Stimulated activated CD4-positive, alpha-beta T cell treated with anti-CD3 and anti-CD28 coated beads, TNF-alpha, amount 100 ng/mL, for 24 hours (primary cell): ENCODE data around the gene SYTL1.

ENCODE experiments used
- DNase-seq, 3 experiments: peaks; one replicate each; pipeline ENCODE4 v3.0.0-alpha.2; 2020; ENCODE audit warnings: low read depth in 3 of 3

Gene SYTL1, protein sequence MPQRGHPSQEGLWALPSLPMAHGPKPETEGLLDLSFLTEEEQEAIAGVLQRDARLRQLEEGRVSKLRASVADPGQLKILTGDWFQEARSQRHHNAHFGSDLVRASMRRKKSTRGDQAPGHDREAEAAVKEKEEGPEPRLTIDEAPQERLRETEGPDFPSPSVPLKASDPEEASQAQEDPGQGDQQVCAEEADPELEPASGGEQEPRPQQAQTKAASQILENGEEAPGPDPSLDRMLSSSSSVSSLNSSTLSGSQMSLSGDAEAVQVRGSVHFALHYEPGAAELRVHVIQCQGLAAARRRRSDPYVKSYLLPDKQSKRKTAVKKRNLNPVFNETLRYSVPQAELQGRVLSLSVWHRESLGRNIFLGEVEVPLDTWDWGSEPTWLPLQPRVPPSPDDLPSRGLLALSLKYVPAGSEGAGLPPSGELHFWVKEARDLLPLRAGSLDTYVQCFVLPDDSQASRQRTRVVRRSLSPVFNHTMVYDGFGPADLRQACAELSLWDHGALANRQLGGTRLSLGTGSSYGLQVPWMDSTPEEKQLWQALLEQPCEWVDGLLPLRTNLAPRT

DNA sequence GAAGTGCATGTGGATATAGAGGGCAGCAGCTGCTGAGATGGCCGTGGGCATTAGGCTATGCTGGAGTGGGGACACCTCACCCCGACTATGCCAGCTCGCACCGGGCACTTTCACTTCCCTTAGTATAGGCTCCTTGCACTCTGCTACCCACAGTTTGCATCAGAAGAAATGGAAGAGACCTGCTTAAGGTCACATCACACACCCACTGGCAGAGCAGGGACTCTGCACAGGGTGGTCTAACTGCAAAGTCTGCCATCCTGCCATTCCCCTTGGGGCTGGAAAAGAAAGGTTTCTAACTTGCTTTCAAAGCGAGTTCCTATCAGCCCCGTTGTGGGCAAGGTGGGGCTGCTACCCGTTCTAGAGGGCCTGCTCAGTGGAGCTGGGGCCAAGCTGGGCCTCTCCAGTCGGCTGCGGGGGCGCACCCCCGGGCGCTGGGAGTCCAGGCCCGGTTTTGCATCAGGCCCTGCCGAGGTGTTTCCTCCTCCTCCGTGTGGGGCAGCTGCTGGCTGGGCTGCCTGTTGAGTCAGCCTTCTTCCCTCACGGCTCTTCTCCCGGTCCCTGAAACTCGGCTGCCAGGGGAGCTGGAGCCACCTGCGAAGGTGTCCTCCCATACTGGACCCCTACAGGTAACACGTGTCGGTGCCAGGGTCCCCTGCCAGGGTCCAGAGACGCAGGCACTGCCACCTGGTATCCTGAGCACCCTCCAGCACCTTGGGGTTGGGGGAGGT, at the start of gene SYTL1:
TSS of gene SYTL1 (plus strand) at position 498 of the 728 bp plus-strand sequence. CDS start 3,313 bp downstream, outside the sequence.
- peak in 1 of 3 experiments; percentile 61 for DNase-seq

DNA sequence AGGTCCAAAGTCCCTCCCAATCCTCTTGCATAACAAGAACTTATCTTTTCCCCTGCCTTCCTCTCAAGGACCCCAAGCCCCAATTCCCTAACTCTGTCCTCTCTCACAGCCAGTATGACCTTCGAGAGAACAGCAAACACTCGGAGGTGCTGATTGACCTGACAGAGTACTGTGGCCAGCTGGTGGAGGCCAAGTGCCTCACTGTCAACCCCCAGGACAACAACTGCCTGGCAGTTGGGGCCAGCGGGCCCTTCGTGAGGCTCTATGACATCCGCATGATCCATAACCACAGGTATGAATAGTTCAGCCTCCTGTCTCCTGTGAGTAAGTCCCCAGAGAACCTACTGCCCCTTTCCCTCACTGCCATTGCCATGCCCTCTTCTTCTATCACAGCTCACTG, 49.7 kb upstream of the SYTL1 start:
- no peak for DNase-seq

DNA sequence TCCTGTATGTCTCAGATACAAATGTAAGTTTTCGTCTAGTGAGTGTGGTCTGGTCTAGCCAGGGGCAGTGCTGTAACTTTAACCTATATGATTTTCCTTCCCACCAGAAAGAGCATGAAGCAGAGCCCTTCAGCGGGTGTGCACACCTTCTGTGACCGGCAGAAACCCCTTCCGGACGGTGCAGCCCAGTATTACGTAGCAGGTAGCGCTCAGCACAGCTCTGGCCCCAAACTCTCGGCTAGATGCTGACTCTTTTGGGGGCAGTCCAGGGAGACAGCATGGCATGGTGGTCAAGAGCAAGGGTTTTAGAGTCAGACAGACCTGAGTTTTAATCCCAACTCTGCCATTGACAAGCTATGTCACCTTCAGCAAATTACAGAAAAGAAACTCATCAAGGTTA, 47.9 kb upstream of the SYTL1 start:
- DNase-seq = no peak

DNA sequence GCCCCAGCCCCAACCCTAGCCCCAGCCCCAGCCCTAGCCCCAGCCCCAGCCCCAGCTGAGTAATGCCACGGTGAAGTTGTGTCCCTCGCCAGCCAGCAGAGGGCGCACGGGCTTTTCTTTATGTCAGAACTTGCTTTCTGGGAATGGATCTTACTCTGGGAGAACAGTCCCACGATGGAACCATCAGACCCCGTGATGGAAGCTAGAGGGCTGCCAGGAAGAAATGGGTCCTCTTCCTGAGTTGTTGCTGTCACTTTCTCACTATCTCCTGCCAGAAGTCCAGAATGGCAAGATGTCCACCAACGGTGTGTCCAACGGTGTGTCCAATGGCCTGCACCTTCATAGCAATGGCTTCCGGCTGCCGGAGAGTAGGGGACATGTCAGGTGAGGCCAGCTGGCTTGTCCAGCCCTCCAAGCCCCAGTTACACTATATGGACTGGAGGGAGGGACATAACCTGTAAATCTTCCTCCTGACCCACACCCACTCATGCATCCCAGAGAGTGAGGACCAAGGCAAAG, 45.0 kb upstream of the SYTL1 start:
- peak; percentile 53 to 71 (median 54) for DNase-seq

DNA sequence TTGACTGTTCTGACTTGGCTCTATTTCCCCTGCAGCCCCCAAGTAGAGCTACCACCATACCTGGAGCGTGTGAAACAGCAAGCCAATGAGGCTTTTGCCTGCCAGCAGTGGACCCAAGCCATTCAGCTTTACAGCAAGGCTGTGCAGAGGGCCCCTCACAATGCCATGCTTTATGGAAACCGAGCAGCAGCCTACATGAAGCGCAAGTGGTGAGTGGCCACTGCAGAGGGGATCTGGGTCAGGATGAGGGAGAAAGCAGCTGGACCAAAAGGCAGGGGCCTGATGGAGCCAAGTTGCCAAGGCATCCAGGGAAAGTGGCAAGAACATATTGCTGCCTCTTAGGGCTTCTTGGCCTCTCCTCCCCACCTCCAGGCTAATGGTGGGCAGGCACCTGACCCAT, 43.9 kb upstream of the SYTL1 start:
- DNase-seq = no peak

DNA sequence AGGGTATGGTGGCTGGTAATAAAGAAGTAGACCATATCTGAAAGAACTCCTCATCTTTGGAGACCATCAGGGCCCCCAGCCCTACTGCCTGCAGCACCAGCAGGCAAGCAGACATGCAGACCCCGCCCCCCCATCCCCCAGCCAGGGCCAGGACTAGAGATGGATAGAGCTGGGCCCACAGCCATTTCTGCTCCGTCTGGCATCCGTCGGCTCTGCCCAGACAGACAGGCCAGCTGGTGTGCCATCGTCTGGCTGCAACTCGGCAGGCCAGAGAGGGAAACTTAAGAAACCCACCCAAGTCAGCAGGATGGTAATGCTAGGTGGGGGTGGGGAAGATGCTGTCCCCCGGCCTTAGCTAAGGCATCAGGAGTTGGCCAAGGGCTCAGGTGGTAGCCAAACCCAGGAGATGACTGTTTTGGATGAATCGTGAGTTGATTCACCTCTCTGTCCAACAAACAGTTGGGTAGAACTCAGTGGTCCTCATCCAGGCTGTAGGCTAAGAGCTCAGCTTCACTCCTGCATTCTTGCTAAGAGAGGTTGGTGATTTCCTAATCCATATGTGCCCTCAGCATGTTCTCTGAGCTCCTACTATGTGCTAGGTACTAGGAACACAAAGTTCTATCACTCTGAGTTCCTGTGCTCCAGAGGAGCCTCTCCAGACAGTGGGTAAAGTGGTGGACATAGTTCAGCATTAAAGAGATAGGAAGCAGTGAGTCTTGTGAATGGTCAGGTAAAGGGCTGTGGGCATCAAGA, 43.0 kb upstream of the SYTL1 start:
- no peak for DNase-seq

DNA sequence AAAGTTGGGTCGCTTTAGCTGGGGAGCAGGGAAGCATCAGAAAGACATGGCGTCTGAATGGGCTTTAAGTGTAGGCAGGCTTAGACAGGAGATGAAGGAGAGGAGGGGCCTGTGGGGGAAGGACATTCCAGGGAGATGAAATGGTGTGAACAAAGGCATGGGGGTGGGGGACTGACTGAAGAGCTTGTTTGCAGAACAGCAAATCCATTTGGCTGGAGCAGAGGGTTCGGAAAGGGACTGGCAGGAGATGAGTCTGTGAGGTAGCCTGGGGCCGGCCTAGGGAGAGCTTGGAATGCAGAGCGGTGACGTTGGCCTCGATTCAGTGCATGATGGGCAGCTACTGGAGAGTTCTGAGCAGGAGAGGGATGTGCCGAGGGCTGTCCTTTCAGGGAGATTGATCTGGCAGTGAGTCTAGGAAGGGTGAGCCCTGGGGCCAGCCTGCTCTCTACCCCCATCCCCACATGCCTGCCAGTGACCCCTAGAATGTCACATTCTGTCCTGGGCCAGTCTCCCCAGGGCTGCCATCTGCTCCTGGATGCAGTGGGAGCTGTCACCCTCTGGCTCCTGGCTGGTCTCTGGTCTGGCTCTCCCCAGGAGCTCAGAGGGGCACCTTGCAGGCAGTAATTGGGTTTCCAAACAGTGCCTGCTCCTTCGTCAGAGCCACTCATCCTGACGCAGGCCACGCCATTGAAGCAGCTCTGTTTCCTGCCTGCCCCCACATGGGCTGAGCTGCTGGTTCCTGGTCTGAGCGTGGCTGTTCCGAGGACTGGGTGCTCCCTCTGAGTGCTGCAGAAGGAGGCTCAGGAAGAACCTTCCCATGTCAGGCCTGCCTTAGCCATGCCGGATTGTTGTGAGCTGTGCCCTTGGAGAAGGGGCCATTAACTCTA, 42.2 kb upstream of the SYTL1 start:
- no peak for DNase-seq

DNA sequence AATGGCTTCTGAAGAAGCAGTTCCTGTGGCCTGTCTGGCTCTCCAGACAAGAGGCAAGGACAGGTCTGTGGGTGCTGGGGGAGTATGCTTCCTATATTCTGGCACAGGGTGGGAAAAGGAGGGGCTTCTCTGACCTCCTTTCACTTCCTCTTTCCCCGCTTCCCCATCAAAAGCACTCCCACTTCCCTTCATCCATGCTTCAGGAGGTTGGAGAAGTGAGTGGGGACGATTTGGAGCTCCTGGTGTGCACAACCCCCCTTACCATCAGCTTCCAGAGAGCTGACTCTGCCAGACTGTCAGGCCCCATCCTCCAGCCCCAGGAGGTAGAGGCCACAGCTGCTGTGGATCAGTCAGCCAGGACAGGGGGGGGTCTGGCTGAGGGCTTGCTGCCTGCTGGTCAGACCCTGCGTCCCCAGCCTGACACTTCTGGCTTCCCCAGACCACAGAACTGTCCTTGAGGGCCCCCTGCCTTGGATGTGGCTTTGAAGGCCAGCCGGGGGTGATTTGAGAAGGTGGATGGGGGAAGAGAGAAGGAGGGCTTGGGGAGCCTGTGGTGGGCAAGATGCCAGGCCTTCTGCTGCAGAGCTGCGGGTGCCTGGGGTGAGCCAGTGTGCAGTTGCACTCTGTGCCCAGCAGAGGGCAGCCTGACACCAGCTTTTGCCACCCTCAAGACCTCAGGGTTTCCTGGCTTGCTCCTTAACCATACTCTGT, 41.3 kb upstream of the SYTL1 start:
- peak; percentile 56 to 68 (median 60) for DNase-seq

DNA sequence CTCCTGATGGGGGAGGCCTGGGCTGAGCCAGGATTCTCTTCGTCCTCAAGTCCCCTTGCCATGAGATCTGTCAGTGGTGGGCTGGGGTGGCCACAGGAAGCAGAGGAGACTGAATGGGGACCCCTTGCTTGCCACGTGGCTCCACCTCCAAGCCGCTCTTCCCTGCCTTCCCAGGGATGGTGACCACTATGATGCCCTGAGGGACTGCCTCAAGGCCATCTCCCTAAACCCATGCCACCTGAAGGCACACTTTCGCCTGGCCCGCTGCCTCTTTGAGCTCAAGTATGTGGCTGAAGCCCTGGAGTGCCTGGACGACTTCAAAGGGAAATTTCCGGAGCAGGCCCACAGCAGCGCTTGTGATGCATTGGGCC, 40.8 kb upstream of the SYTL1 start:
- no peak for DNase-seq

DNA sequence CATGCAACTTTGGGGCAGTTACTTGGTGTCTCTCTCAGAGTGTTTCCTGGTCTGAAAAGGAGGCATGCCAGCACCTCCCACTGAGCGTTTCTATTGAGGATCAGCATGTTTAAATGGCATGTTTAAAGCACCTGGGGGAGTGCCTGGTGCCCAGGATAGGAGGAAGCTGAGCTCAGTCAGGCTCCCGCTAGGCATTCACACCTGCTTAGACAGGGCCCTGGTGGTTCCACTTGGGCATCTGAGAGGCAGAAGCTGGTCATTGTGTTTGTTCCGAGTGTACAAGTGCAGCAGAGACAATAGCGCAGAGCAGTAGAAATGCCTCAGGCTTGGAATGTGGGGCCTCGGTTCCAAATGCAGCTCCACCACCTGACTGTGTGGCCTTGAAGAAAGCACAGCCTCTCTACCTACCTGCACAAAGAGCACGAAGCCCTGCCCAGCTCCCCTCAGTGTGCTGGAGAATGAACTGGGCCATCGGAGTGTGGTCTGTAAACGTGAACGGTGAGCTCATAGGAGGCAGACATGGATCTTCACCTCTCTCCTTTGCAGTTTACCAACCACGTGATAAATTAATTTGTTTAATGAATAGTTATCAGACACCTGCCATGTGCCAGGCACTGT, 40.1 kb upstream of the SYTL1 start:
- no peak for DNase-seq

DNA sequence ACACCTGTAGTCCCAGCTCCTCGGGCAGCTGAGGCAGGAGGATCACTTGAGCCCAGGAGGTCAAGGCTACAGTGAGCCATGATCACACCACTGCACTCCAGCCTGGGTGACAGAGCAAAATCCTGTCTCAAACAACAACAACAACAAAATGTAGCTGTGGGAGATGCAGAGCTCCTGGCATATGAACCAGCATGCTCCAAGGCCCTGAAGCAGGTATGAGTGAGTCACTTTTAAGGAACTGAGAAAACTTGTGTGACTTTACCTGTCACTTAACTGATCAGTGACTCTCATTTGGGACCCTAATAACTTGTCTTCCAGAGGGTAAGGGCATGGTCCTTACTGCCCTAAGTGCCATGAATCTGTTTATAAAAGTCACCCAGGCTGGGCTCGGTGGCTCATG, 39.2 kb upstream of the SYTL1 start:
- no peak for DNase-seq

DNA sequence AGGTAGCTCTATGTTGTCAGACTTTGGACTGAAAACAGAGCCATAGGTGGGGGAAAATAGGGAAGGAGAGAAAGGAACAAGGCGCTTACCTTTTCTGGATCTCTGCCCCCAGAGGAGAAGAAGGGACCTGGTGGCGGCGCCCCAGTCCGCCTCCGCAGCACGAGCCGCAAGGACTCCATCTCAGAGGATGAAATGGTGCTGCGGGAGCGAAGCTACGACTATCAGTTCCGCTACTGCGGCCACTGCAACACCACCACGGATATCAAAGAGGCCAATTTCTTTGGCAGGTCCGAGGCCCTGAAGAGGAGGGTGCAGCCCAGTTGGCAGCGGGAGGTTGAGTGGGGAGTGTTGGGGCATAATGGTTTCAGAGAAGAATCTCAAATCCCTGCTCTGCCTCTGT, 38.3 kb upstream of the SYTL1 start:
- DNase-seq = no peak

DNA sequence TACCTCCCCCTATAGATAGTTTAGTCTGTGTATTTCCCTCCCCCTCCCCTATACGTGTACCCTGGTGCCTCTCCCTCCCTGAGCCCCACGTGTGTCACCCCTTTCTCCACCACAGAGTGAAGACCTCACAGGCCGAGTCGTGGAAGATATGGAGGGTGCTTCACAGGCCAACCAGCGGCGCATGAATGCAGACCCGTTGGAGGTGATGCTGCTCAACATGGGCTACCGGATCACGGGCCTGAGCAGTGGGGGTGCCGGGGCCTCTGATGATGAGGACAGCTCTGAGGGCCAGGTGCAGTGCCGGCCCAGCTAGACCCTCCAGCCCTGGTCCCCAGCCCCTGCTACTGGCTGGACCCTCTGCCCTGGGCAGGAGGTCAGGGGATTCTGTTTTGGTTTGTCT, 35.8 kb upstream of the SYTL1 start:
- no peak for DNase-seq

DNA sequence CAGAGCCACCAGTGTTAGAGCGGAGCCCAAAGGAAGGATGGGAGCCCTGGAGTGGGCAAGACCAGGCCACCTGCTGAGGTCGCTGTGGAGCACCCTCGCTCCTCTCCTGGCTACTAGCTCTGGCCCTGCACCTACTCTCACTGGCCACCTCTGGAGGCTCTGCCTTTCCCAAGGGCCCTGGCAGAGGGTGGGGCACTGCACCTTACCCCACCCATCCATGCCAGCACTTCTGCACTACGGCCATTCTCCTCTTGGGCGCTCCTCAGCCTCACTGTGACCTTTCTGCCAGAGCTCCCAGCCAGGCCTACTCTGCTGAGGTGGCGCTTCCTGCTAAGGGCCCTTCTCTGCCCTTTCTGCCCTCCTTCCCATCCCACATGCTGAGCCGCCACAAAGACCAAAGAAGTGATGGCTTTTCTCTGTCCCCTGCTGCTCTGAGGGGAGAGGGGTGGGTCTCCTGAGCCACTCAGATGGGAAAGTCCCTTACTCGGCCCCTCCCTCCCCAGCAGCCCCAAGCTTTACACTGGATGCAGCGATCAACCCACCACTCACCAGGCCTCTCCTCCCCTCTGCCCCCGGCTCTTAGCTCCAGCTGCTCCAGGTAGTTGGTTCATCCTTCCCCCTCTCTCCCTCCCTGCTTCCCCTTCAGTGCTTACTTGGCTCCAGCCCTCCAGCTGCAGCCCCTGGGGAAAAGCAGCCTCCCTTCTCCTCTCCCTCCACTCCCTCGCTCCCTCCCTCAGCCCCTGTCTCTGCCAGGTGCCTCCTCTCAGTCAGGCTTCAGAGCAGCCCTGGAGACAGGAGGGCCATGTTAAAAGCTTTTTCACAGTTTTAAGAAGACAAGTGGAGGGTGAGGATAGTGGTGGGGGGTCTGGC, 34.7 kb upstream of the SYTL1 start:
- no peak for DNase-seq

DNA sequence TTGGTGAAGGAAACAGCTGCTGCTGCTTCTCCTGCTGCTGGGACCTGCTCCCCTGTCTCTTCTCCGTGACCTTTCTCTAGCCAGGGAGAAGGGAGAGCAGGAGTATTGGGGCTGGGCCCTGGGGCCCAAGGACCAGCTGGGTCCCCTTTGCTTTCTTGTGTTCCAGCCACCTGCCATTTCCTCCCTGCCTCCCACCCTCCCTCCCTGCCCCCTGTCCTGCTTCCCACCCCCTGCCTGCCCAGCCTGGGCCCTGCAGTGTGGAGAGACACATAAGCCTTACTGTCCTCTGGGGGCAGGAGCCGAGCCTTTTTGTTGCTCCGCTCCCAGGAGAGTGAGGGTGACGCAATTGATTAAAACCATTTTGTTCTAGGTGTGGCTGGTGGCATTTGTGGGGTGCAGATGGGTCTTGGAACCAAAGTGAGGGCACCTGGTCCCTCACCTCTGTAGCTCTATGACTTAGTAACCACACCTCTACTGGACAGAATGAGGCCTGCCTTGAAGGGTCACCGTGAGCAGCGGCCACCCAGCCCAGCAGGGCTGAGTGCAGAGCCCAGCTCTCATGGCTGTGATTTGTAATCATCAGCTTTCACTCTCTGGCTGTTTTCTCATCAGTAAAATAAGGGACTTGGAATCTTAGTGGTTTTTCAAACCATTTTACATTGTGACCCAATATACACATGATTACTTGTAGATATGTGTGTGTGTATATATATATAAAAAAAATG, 33.8 kb upstream of the SYTL1 start:
- DNase-seq = no peak

DNA sequence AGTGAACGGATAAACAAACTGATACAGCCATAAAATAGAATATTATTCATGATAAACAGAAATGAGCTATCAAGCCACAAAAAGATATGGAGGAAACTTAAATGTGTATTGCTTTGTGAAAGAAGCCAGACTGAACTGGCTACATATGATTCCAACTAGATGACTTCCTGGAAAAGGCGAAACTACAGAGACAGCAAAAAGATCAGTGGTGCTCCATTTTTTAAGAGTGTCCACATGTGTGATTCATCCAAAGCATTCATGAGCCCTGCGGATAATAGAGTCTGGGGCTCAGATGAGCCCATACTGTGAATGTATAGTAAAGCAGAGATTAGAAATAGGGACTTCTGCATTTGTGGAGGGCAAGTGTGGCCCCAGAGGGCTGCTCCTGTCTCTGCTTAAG, 27.7 kb upstream of the SYTL1 start:
- no peak for DNase-seq

DNA sequence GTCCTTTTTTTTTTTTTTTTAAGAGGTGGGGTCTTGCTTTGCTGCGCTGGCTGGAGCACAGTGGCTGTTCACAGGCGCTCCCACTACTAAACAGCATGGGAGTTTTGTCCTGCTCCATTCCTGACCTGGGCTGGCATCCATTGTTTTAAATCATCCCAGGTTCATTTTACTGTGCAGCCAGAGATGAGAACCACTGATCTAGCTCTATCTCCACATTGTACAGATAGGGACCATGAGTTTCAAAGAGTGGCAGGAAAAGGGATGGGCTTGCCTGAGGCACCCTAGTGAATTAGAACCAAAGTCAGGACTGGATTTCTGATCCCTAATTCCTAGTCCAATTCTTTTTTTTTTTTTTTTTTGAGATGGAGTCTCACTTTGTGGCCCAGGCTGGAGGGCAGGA, 27.1 kb upstream of the SYTL1 start:
- DNase-seq = no peak

DNA sequence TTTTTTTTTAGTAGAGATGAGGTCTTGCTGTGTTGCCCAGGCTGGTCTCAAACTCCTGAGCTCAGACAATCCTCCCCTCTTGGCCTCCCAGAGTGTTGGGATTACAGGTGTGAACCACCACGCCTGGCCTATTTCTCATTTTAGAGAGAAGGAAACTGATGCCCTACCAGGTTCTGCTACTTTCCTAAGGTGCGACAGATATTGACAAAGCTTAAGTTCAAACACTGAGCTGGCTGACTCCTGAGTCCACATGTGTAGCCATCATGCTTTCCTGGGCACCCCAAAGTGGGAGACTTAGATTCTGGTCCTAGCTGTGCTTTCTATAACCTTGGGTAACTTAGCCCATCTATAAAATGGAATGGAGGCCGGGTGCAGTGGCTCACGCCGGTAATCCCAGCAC, 25.0 kb upstream of the SYTL1 start:
- no peak for DNase-seq
